Psoas muscle (tissue), 8 donors: ENCODE measurements around the gene PRKCH. TPM values are rescaled to one million over a fixed set of nuclear protein-coding genes. Genes with fewer than 3 reads are reported as not detected.

Experiments used
- ATAC-seq, 4 donors: fragments of 200-7000 bp; cut with Tn5 transposase; one replicate each; pipeline ENCODE4 v1.9.1; 2020; ENCODE audit warnings: moderate library complexity in 3 of 4, mild to moderate bottlenecking in 2 of 4
- DNase-seq, 2 donors: peaks; one replicate each; pipeline ENCODE4 v3.0.0-alpha.2; 2020
- H3K27ac ChIP-seq: fragments of 200-600 bp; one replicate; pipeline ENCODE4 v1.8.0; 2022
- H3K27me3 ChIP-seq, 3 donors: fragments of 200-600 bp in 1 of 3; one replicate each; pipeline versions ENCODE4 v1.6.1 to v1.8.0; 2013 to 2022; ENCODE audit warnings: low read length in 2 of 3, mild to moderate bottlenecking in 2 of 3, moderate library complexity in 1 of 3; ENCODE audit not compliant: insufficient read depth in 3 of 3
- H3K36me3 ChIP-seq, 2 donors: fragments of 200-600 bp in 1 of 2; one replicate each; pipeline versions ENCODE4 v1.6.1 to v1.8.0; 2013 to 2022; ENCODE audit warnings: low read depth in 1 of 2, mild to moderate bottlenecking in 1 of 2, moderate library complexity in 1 of 2; ENCODE audit not compliant: insufficient read depth in 1 of 2
- H3K4me1 ChIP-seq: fragments of 200-600 bp; one replicate; pipeline ENCODE4 v1.8.0; 2022
- H3K4me3 ChIP-seq: fragments of 200-600 bp; one replicate; pipeline ENCODE4 v1.8.0; 2022; ENCODE audit warnings: mild to moderate bottlenecking
- H3K9me3 ChIP-seq: fragments of 200-600 bp; one replicate; pipeline ENCODE4 v1.8.0; 2022
- CTCF ChIP-seq: fragments of 200-600 bp; IDR thresholded peaks from one replicate; pipeline ENCODE4 v1.8.0; 2022; ENCODE audit warnings: antibody characterized with exemption
- WGBS, 3 donors: extraction: QIAGEN DNeasy Blood & Tissue Kit; methylation state at CpG; one replicate each; pipeline versions ENCODE4 v1.1.6 to v1.1.7; 2013; 5-methylcytosine and 5-hydroxymethylcytosine counted together
- intact Hi-C, 2 donors: fragments of 100-400 bp; cut with DNase I; formaldehyde crosslinking; loops; one replicate each; pipeline versions ENCODE4 v1.11.0 to v1.14.2; 2022
- polyA plus RNA-seq, 3 donors: library from polyadenylated mRNA; stranded (reverse); fragments of 200-250 nt; gene quantifications; one replicate each; pipeline ENCODE4 v1.2.3, GENCODE V29; 2013
- total RNA-seq, 4 donors: library from RNA; stranded (reverse); fragmentation: NEBNext Ultra II Directional in 2 of 4; extraction: Animal tissue kit (Norgen Biotek cat#: 25700) in 2 of 4; gene quantifications; one replicate each; pipeline versions ENCODE4 v1.2.1 to v1.2.4, GENCODE V29; 2021 to 2023
- donor health status: healthy with polysubstance abuse.
- donor health status: DM: no; HTN: no; CAD: no; lungs with moderate emphysema.
- donor health status: Bipolar disorder and iron deficiency.
- donor health status: healthy.
- donor health status: DM: yes; HTN: yes; CAD: no.
- donor health status: DM: no; HTN: no; CAD: no.
- donor health status: DM: no; HTN: no; CAD: no.
- donor health status: DM: yes; HTN: yes; CAD: no.

PRKCH gene
- total and polyA plus RNA-seq, 7 donors, result 5.9 to 17.9 (median 11.1) TPM

DNA sequence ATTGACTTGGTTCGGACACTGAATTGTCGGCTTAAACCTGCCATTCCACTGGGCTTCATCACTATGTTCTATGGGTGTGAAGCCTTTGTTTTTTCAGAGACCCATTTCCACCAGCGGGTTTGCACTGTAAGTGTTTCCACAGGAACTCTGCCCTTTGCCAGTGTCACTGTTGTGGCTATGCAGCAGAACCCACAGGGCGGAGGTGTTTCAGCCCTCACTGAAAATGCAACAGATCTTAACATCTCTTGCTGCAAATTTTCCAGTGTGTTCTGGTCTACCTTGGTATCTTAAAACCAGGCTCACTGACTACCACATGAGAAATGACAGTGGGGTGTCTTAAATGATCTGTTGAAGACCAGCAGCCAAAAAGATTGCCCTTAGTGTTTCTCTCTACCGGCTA lies 21.1 kb downstream of the PRKCH start:
- Histone ChIP-seq H3K27me3 (no peaks in the 10 kb centered on the region), H3K36me3 (no peaks in the 10 kb centered on the region), H3K4me1 (peaks cover 26% of the 10 kb centered on the region), H3K4me3 (no peak overlapping the region), H3K9me3 (no peaks in the 10 kb centered on the region), H3K27ac (no peak overlapping the region)
- no peak for TF ChIP-seq CTCF
- 75 to 84% (median 78%) methylated on average over 5 of the region's 5 CpGs for WGBS, 3 donors
- intact Hi-C loops, result no loop called here
- ATAC-seq (peak in 1 of 4 donors; percentile 4), DNase-seq (no peak)

GRCh38 chr14:61342932-61343331 lies 21.6 kb downstream of the PRKCH start:
- H3K27ac ChIP-seq, result no peak overlapping the region
- TF ChIP-seq CTCF, result no peak
- H3K4me1 ChIP-seq, result peaks cover 26% of the 10 kb centered on the region
- no peaks in the 10 kb centered on the region for H3K27me3 ChIP-seq
- intact Hi-C loops, result no loop called here
- no peak for DNase-seq
- no peak overlapping the region for H3K4me3 ChIP-seq
- no peaks in the 10 kb centered on the region for H3K36me3 ChIP-seq
- 88 to 89% (median 88%) methylated on average over 5 of the region's 5 CpGs for WGBS, 3 donors
- no peak for ATAC-seq
- H3K9me3 ChIP-seq, result no peaks in the 10 kb centered on the region

GRCh38 chr14:61343471-61343870 lies 22.1 kb downstream of the PRKCH start:
- H3K27ac ChIP-seq, result peak overlapping the region; percentile 65
- intact Hi-C loops, result no loop called here
- no peaks in the 10 kb centered on the region for H3K27me3 ChIP-seq
- peaks cover 26% of the 10 kb centered on the region for H3K4me1 ChIP-seq
- ATAC-seq (peak in 1 of 4 donors; percentile 18), DNase-seq (no peak)
- no peak for TF ChIP-seq CTCF
- H3K4me3 ChIP-seq, result no peak overlapping the region
- H3K9me3 ChIP-seq, result no peaks in the 10 kb centered on the region
- WGBS, 3 donors, result 67 to 85% (median 79%) methylated on average over 1 of the region's 1 CpG
- H3K36me3 ChIP-seq, result no peaks in the 10 kb centered on the region

GRCh38 chr14:61343991-61344405 lies 22.6 kb downstream of the PRKCH start:
- peak in 3 of 4 donors; percentile 20 to 32 (median 26) for ATAC-seq

More at GRCh38 chr14:61343991-61344405, 22.6 kb downstream of the PRKCH start:
- no peak for DNase-seq
- intact Hi-C loops, result no loop called here
- no peaks in the 10 kb centered on the region for H3K27me3 ChIP-seq
- no peak for TF ChIP-seq CTCF
- WGBS, 3 donors, result 75 to 80% (median 76%) methylated on average over 4 of the region's 4 CpGs
- peak overlapping the region; percentile 65 for H3K27ac ChIP-seq
- H3K4me3 ChIP-seq, result no peak overlapping the region
- no peaks in the 10 kb centered on the region for H3K36me3 ChIP-seq
- H3K9me3 ChIP-seq, result no peaks in the 10 kb centered on the region
- H3K4me1 ChIP-seq, result peaks cover 26% of the 10 kb centered on the region
